ENCODE measurements around the gene KLK5. TPM values are rescaled to one million over a fixed set of nuclear protein-coding genes. Genes with fewer than 3 reads are reported as not detected.
"Not testable (repeated sequence)": the region's sequence is repeated elsewhere in the genome, so short reads cannot be mapped to it uniquely, and the experiment has no call there.

KLK5 gene
- total RNA-seq, 1 experiment from 2014 or later, result 1.0 TPM

DNA sequence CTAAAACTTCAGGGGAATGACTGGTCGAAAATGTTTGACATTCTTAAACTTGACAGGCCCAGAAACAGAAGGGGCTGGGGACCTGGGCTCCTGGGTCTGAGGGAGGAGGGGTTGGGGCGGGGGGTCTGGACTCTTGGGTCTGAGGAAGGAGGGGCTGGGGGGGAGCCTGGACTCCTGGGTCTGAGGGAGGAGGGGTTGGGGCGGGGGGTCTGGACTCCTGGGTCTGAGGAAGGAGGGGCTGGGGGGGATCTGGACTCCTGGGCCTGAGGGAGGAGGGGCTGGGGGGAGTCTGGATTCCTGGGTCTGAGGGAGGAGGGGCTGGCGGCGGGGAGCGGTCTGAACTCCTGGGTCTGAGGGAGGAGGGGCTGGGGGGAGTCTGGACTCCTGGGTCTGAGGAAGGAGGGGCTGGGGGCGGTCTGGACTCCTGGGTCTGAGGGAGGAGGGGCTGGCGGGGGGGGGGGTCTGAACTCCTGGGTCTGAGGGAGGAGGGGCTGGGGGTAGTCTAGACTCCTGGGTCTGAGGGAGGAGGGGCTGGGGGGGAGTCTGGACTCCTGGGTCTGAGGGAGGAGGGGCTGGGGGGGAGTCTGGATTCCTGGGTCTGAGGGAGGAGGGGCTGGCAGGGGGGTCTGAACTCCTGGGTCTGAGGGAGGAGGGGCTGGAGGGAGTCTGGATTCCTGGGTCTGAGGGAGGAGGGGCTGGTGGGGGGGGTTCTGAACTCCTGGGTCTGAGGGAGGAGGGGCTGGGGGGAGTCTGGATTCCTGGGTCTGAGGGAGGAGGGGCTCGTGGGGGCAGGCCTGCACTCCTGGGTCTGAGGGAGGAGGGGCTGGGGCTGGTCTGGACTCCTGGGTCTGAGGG, 22.1 kb upstream of the KLK5 start:
- ATAC-seq, result no peak
- DNase-seq (ENCODE audit: low spot score), result no peak
- peaks cover 51% of the 10 kb centered on the region for H3K4me1 Mint-ChIP-seq
- no peaks in the 10 kb centered on the region for H3K36me3 Mint-ChIP-seq
- H3K27ac Mint-ChIP-seq, result peak overlapping the region; percentile 81
- H3K27me3 Mint-ChIP-seq (ENCODE audit: low read depth), result peaks cover 3% of the 10 kb centered on the region; the same call in 1 of the 2 replicates
- H3K4me3 Mint-ChIP-seq, result no peak overlapping the region
- H3K9me3 Mint-ChIP-seq, result peaks cover 4% of the 10 kb centered on the region
- TF ChIP-seq MXD4 (CRISPR knock-in tag; IDR thresholded peaks at IDR 0.05; ENCODE audit: borderline replicate concordance), result no peak
- TF ChIP-seq, protein P1, sequence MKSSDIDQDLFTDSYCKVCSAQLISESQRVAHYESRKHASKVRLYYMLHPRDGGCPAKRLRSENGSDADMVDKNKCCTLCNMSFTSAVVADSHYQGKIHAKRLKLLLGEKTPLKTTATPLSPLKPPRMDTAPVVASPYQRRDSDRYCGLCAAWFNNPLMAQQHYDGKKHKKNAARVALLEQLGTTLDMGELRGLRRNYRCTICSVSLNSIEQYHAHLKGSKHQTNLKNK (CRISPR knock-in tag; IDR thresholded peaks at IDR 0.05), result no peak
- TF ChIP-seq, protein P2, sequence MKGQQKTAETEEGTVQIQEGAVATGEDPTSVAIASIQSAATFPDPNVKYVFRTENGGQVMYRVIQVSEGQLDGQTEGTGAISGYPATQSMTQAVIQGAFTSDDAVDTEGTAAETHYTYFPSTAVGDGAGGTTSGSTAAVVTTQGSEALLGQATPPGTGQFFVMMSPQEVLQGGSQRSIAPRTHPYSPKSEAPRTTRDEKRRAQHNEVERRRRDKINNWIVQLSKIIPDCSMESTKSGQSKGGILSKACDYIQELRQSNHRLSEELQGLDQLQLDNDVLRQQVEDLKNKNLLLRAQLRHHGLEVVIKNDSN (CRISPR knock-in tag; IDR thresholded peaks at IDR 0.05), result no peak
- TF ChIP-seq, protein P3, sequence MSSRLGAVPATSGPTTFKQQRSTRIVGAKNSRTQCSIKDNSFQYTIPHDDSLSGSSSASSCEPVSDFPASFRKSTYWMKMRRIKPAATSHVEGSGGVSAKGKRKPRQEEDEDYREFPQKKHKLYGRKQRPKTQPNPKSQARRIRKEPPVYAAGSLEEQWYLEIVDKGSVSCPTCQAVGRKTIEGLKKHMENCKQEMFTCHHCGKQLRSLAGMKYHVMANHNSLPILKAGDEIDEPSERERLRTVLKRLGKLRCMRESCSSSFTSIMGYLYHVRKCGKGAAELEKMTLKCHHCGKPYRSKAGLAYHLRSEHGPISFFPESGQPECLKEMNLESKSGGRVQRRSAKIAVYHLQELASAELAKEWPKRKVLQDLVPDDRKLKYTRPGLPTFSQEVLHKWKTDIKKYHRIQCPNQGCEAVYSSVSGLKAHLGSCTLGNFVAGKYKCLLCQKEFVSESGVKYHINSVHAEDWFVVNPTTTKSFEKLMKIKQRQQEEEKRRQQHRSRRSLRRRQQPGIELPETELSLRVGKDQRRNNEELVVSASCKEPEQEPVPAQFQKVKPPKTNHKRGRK (CRISPR knock-in tag; IDR thresholded peaks at IDR 0.05; ENCODE audit: borderline replicate concordance), result no peak
- TF ChIP-seq, protein P4, sequence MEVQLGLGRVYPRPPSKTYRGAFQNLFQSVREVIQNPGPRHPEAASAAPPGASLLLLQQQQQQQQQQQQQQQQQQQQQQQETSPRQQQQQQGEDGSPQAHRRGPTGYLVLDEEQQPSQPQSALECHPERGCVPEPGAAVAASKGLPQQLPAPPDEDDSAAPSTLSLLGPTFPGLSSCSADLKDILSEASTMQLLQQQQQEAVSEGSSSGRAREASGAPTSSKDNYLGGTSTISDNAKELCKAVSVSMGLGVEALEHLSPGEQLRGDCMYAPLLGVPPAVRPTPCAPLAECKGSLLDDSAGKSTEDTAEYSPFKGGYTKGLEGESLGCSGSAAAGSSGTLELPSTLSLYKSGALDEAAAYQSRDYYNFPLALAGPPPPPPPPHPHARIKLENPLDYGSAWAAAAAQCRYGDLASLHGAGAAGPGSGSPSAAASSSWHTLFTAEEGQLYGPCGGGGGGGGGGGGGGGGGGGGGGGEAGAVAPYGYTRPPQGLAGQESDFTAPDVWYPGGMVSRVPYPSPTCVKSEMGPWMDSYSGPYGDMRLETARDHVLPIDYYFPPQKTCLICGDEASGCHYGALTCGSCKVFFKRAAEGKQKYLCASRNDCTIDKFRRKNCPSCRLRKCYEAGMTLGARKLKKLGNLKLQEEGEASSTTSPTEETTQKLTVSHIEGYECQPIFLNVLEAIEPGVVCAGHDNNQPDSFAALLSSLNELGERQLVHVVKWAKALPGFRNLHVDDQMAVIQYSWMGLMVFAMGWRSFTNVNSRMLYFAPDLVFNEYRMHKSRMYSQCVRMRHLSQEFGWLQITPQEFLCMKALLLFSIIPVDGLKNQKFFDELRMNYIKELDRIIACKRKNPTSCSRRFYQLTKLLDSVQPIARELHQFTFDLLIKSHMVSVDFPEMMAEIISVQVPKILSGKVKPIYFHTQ (CRISPR knock-in tag; IDR thresholded peaks at IDR 0.05), result no peak
- TF ChIP-seq TP53 (CRISPR knock-in tag; IDR thresholded peaks at IDR 0.05), result no peak
- no peak for TF ChIP-seq ZNF121 (CRISPR knock-in tag; IDR thresholded peaks at IDR 0.05)
- no peak for TF ChIP-seq NR3C1 (CRISPR knock-in tag; conservative IDR thresholded peaks at IDR 0.05; ENCODE audit: low read depth)
- TF ChIP-seq SMAD4 (CRISPR knock-in tag; IDR thresholded peaks at IDR 0.05), result no peak
- TF ChIP-seq ZNF671 (CRISPR knock-in tag; IDR thresholded peaks at IDR 0.05), result no peak
- no peak for TF ChIP-seq ETV6 (CRISPR knock-in tag; IDR thresholded peaks at IDR 0.05)
- no peak for TF ChIP-seq KAT7 (CRISPR knock-in tag; IDR thresholded peaks at IDR 0.05; ENCODE audit: borderline replicate concordance)
- no peak for TF ChIP-seq SP1 (CRISPR knock-in tag; conservative IDR thresholded peaks at IDR 0.05)
- TF ChIP-seq, protein P5, sequence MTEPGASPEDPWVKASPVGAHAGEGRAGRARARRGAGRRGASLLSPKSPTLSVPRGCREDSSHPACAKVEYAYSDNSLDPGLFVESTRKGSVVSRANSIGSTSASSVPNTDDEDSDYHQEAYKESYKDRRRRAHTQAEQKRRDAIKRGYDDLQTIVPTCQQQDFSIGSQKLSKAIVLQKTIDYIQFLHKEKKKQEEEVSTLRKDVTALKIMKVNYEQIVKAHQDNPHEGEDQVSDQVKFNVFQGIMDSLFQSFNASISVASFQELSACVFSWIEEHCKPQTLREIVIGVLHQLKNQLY (CRISPR knock-in tag; IDR thresholded peaks at IDR 0.05), result no peak
- TF ChIP-seq CREB1 (CRISPR knock-in tag; IDR thresholded peaks at IDR 0.05), result no peak
- TF ChIP-seq FOXJ3 (CRISPR knock-in tag; IDR thresholded peaks at IDR 0.05; ENCODE audit: borderline replicate concordance), result no peak
- POLR2A ChIA-PET, result no interaction called here
- CTCF ChIA-PET, result interaction anchor here (0.7 to 2.3 kb wide), 4 partner anchors 11 to 191 kb away, joined by 3 to 6 read pairs (median 4); no protein-coding TSS in a partner anchor

DNA sequence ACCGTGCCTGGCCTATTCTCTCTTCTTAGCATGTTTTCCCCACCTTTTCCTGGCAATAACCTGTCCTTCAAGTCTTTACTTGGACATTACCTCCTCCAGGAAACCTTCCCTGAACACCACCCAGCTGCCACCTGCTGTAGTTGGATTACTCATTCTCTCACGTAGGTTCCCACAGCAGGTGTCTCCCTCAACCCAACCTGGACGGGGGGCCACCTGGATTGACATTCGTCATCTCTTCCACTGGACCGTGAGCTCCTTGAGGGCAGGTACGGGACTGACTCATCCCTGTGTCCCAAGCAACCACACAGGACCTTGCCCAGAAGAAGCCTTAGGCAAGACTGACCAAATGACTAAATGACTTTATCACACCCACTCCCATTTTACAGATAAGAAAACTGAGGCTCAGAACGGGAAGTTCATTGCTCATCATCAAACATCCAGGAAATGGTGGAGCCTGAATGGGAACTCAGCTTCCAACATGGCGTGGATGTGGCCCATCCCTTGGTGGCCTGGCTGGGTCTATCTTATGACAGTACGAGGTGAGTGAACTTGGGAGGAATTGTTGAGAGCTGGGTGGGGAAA, 20.0 kb upstream of the KLK5 start:
- ChIA-PET POLR2A (no interaction called here), CTCF (interaction anchor here (0.7 to 2.3 kb wide), 3 partner anchors 44 to 124 kb away, joined by 3 to 6 read pairs (median 4); no protein-coding TSS in a partner anchor)
- H3K9me3 Mint-ChIP-seq, result peaks cover 4% of the 10 kb centered on the region
- peaks cover 41% of the 10 kb centered on the region for H3K4me1 Mint-ChIP-seq
- no peaks in the 10 kb centered on the region for H3K36me3 Mint-ChIP-seq
- no peak for ATAC-seq
- H3K27ac Mint-ChIP-seq, result no peak overlapping the region; the same call in 1 of the 2 replicates
- no peak for TF ChIP-seq EMX1 (CRISPR knock-in tag; IDR thresholded peaks at IDR 0.05)
- no peak for TF ChIP-seq NFATC4 (CRISPR knock-in tag; IDR thresholded peaks at IDR 0.05)
- TF ChIP-seq, protein P6, sequence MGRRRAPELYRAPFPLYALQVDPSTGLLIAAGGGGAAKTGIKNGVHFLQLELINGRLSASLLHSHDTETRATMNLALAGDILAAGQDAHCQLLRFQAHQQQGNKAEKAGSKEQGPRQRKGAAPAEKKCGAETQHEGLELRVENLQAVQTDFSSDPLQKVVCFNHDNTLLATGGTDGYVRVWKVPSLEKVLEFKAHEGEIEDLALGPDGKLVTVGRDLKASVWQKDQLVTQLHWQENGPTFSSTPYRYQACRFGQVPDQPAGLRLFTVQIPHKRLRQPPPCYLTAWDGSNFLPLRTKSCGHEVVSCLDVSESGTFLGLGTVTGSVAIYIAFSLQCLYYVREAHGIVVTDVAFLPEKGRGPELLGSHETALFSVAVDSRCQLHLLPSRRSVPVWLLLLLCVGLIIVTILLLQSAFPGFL (CRISPR knock-in tag; IDR thresholded peaks at IDR 0.05; ENCODE audit: borderline replicate concordance), result no peak
- DNase-seq (ENCODE audit: low spot score), result no peak
- H3K27me3 Mint-ChIP-seq (ENCODE audit: low read depth), result peaks cover 3% of the 10 kb centered on the region; the same call in 1 of the 2 replicates
- no peak overlapping the region for H3K4me3 Mint-ChIP-seq

DNA sequence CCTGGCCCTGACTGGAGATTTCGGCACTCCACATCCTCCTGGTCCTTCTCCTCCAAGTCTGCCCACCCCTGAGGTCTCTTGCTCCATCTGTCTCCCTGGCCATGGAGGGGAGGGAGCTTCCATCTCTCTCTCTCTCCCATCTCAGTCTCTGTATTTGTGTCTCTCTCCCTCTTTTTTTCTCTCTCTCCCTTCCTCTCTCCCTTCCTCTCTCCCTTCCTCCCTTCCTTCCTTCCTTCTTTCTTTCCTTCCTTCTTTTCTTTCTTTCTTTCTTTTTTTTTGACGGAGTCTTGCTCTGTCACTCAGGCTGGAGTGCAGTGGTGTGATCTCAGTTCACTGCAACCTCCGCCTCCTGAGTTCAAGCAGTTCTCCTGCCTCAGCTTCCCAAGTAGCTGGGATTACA, 17.0 kb upstream of the KLK5 start:
- H3K36me3 Mint-ChIP-seq; H3K9me3 Mint-ChIP-seq; DNase-seq (ENCODE audit: low spot score); H3K27me3 Mint-ChIP-seq (ENCODE audit: low read depth); H3K4me3 Mint-ChIP-seq; CTCF ChIA-PET; ATAC-seq; H3K27ac Mint-ChIP-seq; POLR2A ChIA-PET: not testable (repeated sequence)
- peaks cover 29% of the 10 kb centered on the region for H3K4me1 Mint-ChIP-seq
